ENCODE measurements around the gene ZBED5.
"Not testable (repeated sequence)": the region's sequence is repeated elsewhere in the genome, so short reads cannot be mapped to it uniquely, and the experiment has no call there.

Gene ZBED5

DNA sequence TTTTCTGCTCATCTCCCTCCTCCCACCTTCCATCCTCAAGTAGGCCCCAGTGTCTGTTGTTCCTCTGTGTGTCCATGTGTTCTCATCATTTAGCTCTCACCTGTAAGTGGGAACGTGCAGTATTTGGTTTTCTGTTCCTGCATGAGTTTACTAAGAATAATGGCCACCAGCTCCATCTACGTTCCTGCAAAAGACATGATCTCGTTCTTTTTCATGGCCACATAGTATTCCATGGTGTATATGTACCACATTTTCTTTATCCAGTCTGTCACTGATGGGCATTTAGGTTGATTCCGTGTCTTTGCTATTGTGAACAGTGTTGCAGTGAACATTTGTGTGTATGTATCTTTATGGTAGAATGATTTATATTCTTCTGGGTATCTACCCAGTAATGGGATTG, 21.0 kb downstream of the ZBED5 start:
- not testable (repeated sequence) for DNase-seq

DNA sequence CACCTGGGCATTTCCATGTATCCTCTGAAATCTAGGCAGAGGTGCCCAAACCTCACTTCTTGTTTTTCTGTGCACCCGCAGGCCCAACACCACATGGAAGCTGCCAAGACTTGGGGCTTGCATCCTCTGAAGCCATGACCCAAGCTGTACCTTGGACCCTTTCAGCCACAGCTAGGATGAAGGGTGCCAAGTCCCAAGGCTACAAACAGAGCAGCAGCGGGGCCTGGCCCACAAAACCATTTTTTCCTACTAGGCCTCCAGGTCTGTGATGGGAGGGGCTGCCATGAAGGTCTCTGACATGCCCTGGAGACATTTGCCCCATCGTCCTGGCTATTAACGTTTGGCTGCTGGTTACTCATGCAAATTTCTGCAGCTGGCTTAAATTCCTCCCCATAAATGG, 28.7 kb downstream of the ZBED5 start:
- DNase-seq = no peak

DNA sequence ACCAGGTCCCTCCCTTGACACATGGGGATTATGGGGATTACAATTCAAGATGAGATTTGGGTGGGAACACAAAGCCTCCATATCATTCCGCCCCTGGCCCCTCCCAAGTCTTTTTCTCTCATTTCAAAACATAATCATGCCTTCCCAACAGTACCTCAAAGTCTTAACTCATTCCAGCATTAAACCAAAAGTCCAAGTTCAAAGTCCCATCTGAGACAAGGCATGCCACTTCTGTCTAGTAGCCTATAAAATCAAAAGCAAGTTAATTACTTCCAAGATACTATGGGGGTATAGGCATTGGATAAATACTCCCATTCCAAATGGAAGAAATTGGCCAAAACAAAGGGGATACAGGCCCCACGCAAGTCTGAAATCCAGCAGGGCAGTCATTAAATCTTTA, 29.5 kb downstream of the ZBED5 start:
- DNase-seq = no peak

DNA sequence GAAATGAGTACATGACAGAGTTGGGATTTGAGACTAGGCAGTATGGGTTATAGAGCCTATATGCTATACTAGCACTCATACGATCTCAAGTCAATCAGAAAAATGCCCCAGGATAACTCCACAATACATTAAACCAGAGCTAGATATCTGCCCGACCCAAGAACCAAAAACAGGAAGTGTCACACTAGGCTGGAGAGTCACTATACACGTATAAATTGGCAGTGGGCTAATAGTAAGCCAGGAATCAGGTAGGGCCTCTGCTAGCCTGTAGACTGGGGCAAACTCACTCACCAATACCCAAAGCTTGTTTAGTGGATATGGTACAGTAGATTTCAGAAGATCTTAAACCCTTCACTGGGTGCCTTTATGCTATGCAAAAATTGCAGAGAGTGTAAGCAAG, 33.0 kb downstream of the ZBED5 start:
- DNase-seq = no peak

DNA sequence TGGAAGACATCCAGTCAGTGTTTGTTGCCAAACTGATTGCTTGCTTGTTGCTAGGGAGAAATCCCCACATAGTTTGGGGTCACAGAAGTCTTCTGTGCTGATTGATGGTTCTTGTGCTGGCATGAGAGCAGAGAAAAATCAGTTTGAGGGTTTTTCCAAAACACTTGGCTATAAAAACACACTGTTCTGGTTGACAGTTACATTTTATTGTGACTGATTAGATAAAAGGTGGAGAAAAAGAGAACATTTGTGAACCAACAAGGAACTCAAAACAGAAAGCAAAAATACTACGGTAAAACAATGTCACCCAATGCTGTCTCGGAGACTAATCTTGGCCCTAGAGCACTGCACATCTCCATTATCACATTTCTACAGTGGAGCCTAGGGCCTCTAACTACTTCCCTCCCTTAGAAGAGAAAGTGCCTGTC, 34.7 kb downstream of the ZBED5 start:
- DNase-seq = no peak

DNA sequence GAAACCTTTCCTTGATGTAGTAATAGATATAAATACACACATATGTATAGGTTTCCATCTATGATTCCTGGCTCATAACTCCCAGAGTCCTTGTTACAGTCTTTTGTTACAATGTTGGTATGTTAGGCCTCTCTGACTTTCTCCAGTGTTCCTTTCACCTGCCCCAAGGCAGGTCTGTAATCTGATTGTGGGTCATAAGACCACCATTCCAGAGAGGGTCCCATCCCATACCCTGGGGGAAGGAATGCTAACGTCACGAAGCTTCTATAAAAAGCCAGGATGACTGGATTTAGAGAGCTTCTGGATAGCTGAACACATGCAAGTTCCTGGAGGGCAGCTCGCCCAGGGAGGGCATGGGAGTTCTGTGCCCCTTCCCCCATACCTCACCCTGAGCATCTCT, 35.4 kb downstream of the ZBED5 start:
- DNase-seq = not testable (repeated sequence)

DNA sequence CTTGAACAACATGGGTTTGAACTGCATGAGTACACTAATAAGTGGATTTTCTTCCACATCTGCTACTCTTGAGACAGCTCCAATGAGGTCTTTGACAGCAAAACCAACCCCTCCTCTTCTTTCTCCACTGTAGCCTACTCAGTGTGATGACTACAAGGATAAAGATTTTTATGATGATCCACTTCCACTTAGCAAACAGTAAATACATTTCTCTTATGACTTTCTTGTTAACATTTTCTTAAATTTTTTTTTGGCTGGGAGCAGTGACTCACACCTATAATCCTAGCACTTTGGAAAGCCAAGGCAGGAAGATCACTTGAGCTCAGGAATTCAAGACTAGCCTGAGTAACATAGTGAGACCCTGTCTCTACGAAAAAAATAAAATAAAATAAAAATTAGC, 39.3 kb downstream of the ZBED5 start:
- peak; percentile 93 for DNase-seq

DNA sequence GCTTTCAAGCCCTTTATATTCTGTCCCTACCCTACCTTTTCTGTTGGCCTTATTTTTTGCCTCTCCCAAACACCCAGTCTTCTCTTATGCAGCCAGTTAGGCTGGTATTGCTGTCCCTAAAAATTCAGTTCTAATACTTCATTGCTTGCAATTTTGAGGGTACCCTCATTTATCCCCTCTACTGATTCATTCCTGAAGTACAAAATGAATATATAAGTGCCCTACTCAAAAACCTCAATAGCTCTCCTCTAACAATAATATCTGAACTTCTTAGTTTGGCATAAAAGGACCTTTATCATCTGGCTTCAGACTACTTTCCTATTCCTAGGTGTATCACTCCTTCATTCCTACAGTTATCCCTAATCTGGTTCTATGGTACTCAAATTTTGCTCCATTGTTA, 43.9 kb downstream of the ZBED5 start:
- no peak for DNase-seq

DNA sequence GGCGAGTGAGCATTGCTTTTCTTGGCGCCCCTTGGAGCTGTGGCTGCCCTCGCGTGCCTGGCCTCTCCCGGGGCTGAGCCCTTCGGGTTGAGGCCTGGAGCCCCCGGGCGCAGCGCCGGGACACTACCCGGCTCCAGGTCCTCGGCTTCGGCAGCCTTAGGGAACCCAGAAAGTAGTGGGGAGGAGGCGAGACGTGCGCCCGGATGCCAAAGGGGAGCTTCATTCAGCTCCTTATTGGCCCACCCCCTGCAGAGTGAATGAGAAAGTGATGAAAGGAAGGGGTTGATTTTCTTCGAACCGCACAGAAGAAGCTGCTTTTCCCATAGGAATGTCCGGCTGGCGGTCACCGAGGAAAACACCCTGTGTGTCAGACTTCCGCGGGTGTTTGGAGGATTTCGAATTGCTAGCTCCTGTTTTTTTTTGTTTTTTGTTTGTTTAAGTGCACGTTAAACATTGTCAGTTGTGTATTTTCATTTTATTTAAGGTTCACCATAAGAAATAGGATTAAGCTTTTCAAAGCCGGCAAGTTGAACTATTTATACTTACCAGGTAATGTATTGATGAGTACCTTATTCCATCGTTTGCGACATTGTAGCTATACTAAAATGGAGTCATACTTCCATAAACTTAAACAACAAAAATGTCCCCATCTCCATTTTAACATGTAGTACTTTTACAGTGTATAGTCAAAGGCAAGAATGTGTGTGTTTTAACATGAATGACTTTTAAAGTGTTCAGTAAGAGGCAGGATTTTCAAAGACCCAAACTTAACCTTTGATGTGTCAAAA, 48.3 kb downstream of the ZBED5 start:
- DNase-seq = peak; percentile 85

DNA sequence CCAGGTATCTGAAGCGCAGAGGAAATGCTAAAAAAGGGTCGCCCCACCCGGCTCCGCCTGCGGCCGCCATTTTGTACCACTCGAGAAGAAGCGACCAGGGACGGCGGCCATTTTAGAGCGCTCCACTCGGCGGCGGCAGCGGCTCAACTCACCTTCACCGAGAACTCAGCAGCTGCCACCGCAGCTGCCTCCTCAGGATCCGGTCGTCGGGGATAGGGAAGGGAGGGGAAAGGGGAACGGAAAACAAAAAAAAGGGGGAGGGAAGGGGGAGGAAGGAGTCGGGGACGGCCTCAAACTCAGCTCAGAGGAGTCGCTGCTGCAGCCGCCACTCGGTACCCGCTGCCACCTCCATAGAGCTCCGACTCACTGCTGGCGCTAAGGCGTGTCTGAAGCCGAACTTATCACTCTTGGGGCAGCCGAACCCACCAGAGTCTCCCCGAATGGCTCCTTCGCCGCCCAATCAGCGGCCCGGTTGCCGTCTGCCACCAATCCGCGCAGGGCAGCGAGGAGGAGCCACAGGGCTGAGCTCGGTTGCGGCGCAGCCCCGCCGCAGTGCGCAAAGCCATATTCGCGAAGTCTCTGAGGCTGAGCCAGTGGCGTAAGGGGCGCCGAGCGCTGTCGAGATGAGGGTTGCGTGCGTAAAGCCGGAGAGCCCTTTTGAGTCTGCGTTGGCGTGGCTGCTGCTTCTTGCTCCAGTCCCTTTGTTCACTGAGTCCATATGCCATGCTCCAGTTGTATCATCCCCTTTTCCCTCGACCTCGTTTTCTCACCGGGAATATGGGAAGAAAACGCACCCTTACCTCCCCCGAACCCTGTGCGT, 49.1 kb downstream of the ZBED5 start, which contains the start of gene EIF4G2:
EIF4G2 (minus strand) TSS at position 374 of the 820 bp plus-strand sequence.
- peak; percentile 99 for DNase-seq

DNA sequence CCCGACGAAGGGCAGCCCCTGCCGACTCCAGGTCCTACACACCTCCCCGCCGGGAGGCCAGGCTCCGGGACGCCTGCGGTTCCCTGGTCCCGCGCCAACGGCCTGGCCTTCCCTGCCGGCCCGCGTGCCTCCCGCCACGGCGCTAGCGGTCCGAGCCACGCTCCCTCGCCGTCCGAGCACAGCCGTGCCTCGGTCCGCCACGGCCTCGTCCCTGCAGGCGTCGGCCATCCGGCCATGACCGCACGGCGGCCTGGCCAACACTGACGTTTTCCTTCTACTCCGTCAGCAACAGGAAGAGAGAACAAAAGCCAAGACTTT, 49.7 kb downstream of the ZBED5 start:
- no peak for DNase-seq

DNA sequence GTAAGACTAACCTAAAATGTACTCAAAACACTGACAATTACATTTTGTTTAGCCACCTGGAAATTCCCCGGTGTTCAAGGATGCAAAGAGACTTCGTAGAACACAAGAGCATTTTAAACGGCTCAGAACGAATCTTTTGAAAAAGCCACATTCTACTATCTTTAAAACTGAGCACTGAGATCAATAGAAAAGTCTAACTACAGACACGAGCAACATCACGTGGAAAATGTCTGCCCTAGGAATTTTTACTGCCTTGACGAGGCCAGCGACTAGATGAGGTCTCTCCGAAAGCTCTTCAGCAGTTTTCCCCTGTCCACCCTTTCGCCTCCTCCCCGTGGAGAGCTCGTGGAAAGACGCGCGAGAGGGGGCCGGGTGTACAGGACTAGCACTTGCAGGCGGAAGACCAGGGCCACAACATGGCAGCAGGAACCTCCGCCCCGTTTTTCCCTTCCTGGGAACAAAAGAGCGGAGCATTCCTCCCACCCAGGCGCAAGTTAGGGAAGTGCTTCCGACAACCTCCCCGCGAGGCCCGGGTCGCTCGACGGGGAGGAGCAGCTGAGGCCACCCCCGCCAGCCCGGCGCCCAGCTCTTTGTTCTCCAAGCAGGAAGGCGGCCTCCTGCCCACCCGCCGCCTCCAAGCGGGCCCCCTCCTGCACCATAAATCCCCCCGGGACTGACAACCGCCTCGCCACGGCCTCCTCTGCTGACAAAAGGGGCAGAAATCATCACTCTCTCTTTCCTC, 50.2 kb downstream of the ZBED5 start:
- DNase-seq = peak; percentile 61

DNA sequence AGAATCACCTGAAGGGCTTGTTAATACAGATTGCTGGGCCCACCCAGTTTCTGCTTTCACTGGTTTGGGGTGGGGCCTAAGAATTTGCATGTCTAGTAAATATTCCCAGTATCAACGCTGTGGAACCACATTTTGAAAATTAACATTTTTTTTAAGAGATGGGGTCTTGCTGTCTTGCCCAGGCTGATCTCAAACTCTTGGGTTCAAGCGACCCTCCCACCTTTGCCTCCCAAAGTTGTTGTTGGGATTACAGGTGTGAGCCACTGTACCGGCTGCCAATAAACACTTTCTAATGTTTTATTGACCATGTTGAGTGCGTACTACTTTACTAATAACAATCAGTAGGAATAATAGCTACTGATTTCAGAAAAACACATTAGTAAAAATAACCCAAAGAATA, 51.6 kb downstream of the ZBED5 start:
- DNase-seq = no peak

DNA sequence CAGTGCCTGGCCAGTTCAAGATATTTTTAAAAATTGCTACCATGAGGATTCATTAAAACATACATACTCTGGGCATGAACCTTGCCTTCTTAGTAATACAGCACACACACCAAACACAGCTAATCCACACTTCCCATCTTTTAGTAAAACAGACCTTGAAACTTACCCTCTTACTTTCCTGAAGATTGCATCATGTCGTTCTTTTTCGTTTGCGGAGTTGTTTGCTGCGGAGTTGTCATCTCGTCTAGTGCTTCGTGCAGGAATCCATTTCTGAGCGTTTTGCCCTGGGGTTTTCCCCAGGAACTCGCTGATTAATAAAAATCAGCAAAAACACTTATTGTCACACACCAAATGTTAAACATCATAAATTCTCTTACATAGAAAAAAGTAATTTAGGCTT, 52.1 kb downstream of the ZBED5 start:
- DNase-seq = no peak

DNA sequence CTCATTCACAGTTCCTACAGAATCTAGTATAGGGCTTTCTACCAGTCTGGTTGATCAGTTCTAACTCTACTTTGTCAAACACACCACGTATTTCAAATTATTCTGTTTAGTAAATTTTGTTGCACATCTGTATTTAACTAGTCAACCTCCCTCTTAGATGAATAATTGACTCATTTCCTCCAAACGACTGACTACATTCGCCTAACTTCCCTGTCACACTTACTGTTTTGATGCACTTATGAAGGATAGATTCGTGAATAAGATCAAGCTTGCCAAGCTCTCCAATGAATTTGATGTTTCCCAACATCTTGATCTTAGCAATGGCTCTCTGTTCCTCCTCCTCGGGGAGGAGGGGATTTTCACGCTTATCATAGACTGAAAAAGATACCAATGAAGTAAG, 54.2 kb downstream of the ZBED5 start:
- no peak for DNase-seq
